SK-N-MC (cell line): ENCODE data around the gene CAB39L.

Experiments used
- DNase-seq: peaks from one replicate; pipeline ENCODE4 v3.0.0-alpha.2; 2011; ENCODE audit warnings: low read depth, low spot score
- H3K27ac ChIP-seq: fragments of 200-600 bp; sonication (generic); 2 replicates; pipeline ENCODE4 v1.5.1; 2016; ENCODE audit warnings: mixed run types
- H3K36me3 ChIP-seq: fragments of 200-600 bp; sonication (generic); 2 replicates; pipeline ENCODE4 v1.6.1; 2017; ENCODE audit warnings: antibody characterized with exemption, low read length, mixed read lengths; ENCODE audit not compliant: insufficient read depth
- H3K4me3 ChIP-seq: fragments of 200-600 bp; sonication (generic); 2 replicates; pipeline ENCODE4 v1.5.1; 2016
- H3K9ac ChIP-seq: fragments of 200-600 bp; sonication (generic); 2 replicates; pipeline ENCODE4 v1.8.0; 2017; ENCODE audit warnings: mixed run types, mixed read lengths; ENCODE audit not compliant: insufficient read length
- H3K9me3 ChIP-seq: fragments of 200-600 bp; sonication (generic); 2 replicates; pipeline ENCODE4 v1.6.1; 2017; ENCODE audit warnings: low read depth, mild to moderate bottlenecking, antibody characterized with exemption, low read length, moderate library complexity, mixed read lengths
- EZH2 ChIP-seq: fragments of 200-600 bp; sonication (generic); IDR thresholded peaks from one replicate; pipeline ENCODE4 v1.6.1; 2017; ENCODE audit warnings: antibody characterized with exemption
- FOXP2 ChIP-seq: optimal IDR thresholded peaks from 2 replicates; pipeline ENCODE3; 2011; ENCODE audit warnings: mild to moderate bottlenecking, moderate library complexity; ENCODE audit not compliant: insufficient read depth; ENCODE audit errors: extremely low read length, control extremely low read depth
- POLR2AphosphoS5 ChIP-seq: IDR thresholded peaks from 2 replicates; pipeline ENCODE4 v1.6.1; 2012; ENCODE audit warnings: mild to moderate bottlenecking, low read depth, low read length, borderline replicate concordance

Gene CAB39L

DNA sequence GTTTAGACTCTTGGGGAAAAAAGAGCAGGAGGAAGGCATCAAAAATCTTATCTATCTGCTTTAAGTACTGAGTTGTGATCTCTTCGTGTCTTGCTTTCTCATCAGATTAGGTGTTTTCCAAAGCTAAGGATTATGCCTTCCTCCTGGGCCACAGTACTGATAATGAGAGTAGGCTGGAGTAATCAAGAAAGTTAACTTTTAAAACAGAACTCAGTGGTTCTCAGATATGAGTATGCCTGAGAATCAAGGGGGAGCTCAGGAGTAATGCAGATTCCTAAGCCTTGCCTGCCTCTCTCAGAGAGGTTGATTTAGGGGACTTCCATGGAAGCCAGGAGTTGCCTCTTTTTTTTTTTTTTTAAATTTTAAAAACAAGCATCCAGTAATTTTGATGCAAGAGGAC is 172.6 kb downstream of the CAB39L start:
- H3K36me3 ChIP-seq = no peaks in the 10 kb centered on the region
- no peak for TF ChIP-seq FOXP2
- TF ChIP-seq POLR2AphosphoS5 = no peak
- TF ChIP-seq EZH2 = no peak
- no peak overlapping the region for H3K27ac ChIP-seq
- no peak for DNase-seq
- H3K9me3 ChIP-seq = no peaks in the 10 kb centered on the region
- no peak overlapping the region for H3K4me3 ChIP-seq
- H3K9ac ChIP-seq = no peak overlapping the region

DNA sequence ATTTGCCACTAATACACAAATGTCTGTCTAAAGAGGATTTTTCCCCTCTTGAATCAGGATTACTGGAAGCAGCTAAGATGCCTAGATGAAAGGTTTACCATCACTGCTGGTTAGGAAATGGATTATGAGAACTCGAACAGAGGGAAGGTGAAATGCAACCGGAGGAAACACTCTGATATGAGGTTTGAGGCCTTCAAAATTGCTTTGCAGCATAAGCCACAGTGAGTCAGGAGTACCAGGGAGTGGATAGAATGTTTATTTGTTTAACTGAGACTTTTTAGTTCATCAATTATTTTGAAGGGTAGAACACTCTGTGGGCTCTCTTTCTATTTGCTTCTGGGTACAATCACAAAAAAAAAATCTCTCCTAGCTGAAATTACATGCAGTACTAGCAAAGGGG is 178.0 kb downstream of the CAB39L start:
- DNase-seq = no peak
- TF ChIP-seq FOXP2 = no peak
- no peak for TF ChIP-seq POLR2AphosphoS5
- TF ChIP-seq EZH2 = no peak
- H3K27ac ChIP-seq = no peak overlapping the region

DNA sequence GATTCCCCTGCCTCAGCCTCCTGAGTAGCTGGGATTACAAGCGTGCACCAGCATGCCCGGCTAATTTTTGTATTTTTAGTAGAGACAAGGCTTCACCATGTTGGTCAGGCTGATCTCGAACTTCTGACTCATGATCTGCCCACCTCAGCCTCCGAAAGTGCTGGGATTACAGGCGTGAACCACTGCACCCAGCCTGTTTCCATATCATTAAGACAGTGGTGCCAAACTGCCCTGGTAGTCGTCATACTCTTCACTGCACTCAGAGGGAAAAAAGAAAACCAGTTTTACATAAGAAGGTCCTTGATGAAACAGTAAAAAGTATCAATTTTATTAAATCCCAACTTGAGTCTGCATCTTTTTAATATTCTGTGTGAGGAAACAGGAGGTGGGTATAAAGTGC is 181.2 kb downstream of the CAB39L start:
- H3K9ac ChIP-seq = no peak overlapping the region
- no peak for TF ChIP-seq FOXP2
- TF ChIP-seq POLR2AphosphoS5 = no peak
- no peak for TF ChIP-seq EZH2
- H3K4me3 ChIP-seq = no peak overlapping the region
- H3K27ac ChIP-seq = no peak overlapping the region
- DNase-seq = no peak
- H3K9me3 ChIP-seq = no peaks in the 10 kb centered on the region
- peaks cover 23% of the 10 kb centered on the region for H3K36me3 ChIP-seq

More for the DNA sequence above, 178.0 kb downstream of the CAB39L start:
- Histone ChIP-seq H3K36me3 (peaks cover 9% of the 10 kb centered on the region), H3K9me3 (no peaks in the 10 kb centered on the region), H3K9ac (no peak overlapping the region), H3K4me3 (no peak overlapping the region)

DNA sequence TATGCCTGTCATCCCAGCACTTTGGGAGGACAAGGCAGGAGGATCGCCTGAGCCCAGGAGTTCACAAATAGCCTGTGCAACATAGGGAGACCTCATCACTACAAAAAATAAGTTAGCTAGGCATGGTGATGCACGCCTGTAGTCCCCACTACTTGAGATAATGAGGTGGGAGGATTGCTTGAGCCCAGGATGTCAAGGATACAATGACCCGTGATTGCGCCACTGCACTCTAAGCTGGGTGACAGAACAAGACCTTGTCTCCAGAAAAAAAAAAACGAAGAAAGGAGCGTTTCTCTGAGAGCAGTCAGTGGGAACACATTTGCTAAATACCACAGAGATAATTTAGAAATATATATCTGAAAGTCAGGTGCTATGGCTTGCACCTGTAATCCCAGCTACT is 184.3 kb downstream of the CAB39L start:
- TF ChIP-seq EZH2 = no peak
- no peak for TF ChIP-seq FOXP2
- TF ChIP-seq POLR2AphosphoS5 = no peak
- Histone ChIP-seq H3K9me3 (no peaks in the 10 kb centered on the region), H3K4me3 (no peak overlapping the region), H3K27ac (no peak overlapping the region), H3K36me3 (peaks cover 46% of the 10 kb centered on the region), H3K9ac (no peak overlapping the region)
- no peak for DNase-seq
